HG03565 (cell line): ENCODE data around the gene METRN.

Experiments used
- ATAC-seq: cut with Tn5 transposase; IDR thresholded peaks from one replicate; pipeline ENCODE4 v1.9.1; 2021; ENCODE audit warnings: mild to moderate bottlenecking, moderate library complexity; ENCODE audit not compliant: unreplicated experiment

The METRN gene

GRCh38 chr16:677316-678190 lies 37.4 kb upstream of the METRN start:
- no peak for ATAC-seq

GRCh38 chr16:678209-678857 lies 36.6 kb upstream of the METRN start:
- ATAC-seq = no peak

- no peak for ATAC-seq
These were observed 35.8 kb upstream of the METRN start for GRCh38 chr16:678858-679813.

GRCh38 chr16:679814-680624 lies 34.9 kb upstream of the METRN start, which contains the start of gene STUB1:
STUB1 (plus strand) TSS chr16:680410; CDS start chr16:680526, 116 bp downstream.
- ATAC-seq = peak; percentile 21

- no peak for ATAC-seq
These were observed 34.3 kb upstream of the METRN start for GRCh38 chr16:680625-680945.

GRCh38 chr16:680967-681745 lies 33.8 kb upstream of the METRN start:
- no peak for ATAC-seq

- no peak for ATAC-seq
These were observed 33.0 kb upstream of the METRN start for GRCh38 chr16:681746-682427.

- ATAC-seq = no peak
These were observed 32.2 kb upstream of the METRN start for GRCh38 chr16:682493-683395.

- no peak for ATAC-seq
These were observed 31.4 kb upstream of the METRN start for GRCh38 chr16:683396-684070.

GRCh38 chr16:684071-684794 lies 30.7 kb upstream of the METRN start, which contains the start of gene JMJD8:
JMJD8 (minus strand) TSS chr16:684334; CDS start chr16:684319, 15 bp downstream.
- peak; percentile 61 for ATAC-seq

- no peak for ATAC-seq
These were observed 29.8 kb upstream of the METRN start for GRCh38 chr16:684961-685696.

GRCh38 chr16:685967-686366 lies 29.0 kb upstream of the METRN start:
- no peak for ATAC-seq

- no peak for ATAC-seq
These were observed 28.3 kb upstream of the METRN start for GRCh38 chr16:686459-687260.

GRCh38 chr16:687499-687898 lies 27.4 kb upstream of the METRN start:
- no peak for ATAC-seq
